Nucleus accumbens (tissue), 56 donors: Measurements from ENCODE around the gene GPX4.
A peak's percentile ranks its signal among the peaks of the same experiment; 100 is the strongest.

Experiments
- DNase-seq, 56 donors: peaks; one replicate each; lab custom pipeline; 2025; lab: John Stamatoyannopoulos, UW

Gene GPX4

GRCh38 chr19:1082928-1083816, 20.6 kb upstream of the GPX4 start:
- no peak for DNase-seq

GRCh38 chr19:1084024-1084868, 19.5 kb upstream of the GPX4 start:
- DNase-seq, result no peak

GRCh38 chr19:1085053-1085658, 18.6 kb upstream of the GPX4 start:
- DNase-seq, result no peak

GRCh38 chr19:1085676-1086442, 17.9 kb upstream of the GPX4 start:
- no peak for DNase-seq

- DNase-seq, result no peak
Observed at GRCh38 chr19:1086613-1087012, 17.2 kb upstream of the GPX4 start.

GRCh38 chr19:1087813-1088415, 15.9 kb upstream of the GPX4 start:
- DNase-seq, result peak in 16 of 56 donors; percentile 5 to 48 (median 26)

GRCh38 chr19:1088416-1089010, 15.3 kb upstream of the GPX4 start:
- DNase-seq, result no peak

- no peak for DNase-seq
Observed at GRCh38 chr19:1089126-1089771, 14.5 kb upstream of the GPX4 start.

GRCh38 chr19:1089891-1090290, 13.9 kb upstream of the GPX4 start:
- peak in 1 of 56 donors; percentile 7 for DNase-seq

GRCh38 chr19:1090731-1091543, 12.9 kb upstream of the GPX4 start:
- no peak for DNase-seq

GRCh38 chr19:1091544-1092175, 12.1 kb upstream of the GPX4 start:
- DNase-seq, result no peak

GRCh38 chr19:1093330-1093729, 10.5 kb upstream of the GPX4 start:
- DNase-seq, result no peak

GRCh38 chr19:1093811-1094553, 9.8 kb upstream of the GPX4 start:
- DNase-seq, result no peak

- DNase-seq, result no peak
Observed at GRCh38 chr19:1094655-1094977, 9.2 kb upstream of the GPX4 start.

GRCh38 chr19:1094978-1095701, 8.7 kb upstream of the GPX4 start, which contains the start of gene POLR2E:
Gene POLR2E (minus strand): TSS chr19:1095375. CDS start chr19:1095315, 60 bp downstream.
- DNase-seq, result peak; percentile 79 to 99 (median 97)

- no peak for DNase-seq
Observed at GRCh38 chr19:1097810-1098176, 6.0 kb upstream of the GPX4 start.
